ENCODE data around the gene HIRA.

DNA sequence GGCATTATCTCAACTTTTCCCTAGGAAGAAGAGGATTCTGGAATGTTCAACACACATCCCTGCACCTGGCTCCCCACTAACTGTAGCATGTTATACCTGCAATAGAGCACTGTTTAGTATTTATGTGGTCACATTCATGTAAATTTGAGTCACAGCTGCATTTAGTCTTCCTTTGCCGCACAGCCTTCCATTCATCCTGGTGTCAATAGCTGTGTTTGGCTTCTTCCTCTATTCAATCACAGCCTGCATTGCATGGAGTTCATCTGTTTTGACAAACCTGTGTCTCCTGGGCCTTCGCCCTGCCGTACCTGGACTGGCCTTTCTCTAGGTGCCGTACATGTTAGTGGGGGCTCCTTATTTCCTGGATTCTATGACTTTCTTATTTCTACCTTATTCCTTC is 20.0 kb upstream of the HIRA start:
- TF ChIP-seq POLR2AphosphoS5 (IDR thresholded peaks at IDR 0.05; ENCODE audit: low read depth): no peak
- no peak for TF ChIP-seq CTCF (conservative IDR thresholded peaks at IDR 0.05; ENCODE audit: low read depth in 2 of 2)
